Measurements from ENCODE around the gene CHD6.

CHD6 gene

GRCh38 chr20:41494451-41494850 is 123.7 kb downstream of the CHD6 start:
- Histone ChIP-seq H3K4me3 (replicated peaks; ENCODE audit: insufficient read depth, low read length) (no peak overlapping the region), H3K27ac (replicated peaks) (no peak overlapping the region), H3K27me3 (ENCODE audit: insufficient read depth, poor library complexity, severe bottlenecking) (no peaks in the 10 kb centered on the region)
- no peak for DNase-seq (ENCODE audit: low read depth in 1 of 2, low spot score in 1 of 2)
- TF ChIP-seq REST (IDR thresholded peaks at IDR 0.05; ENCODE audit: insufficient replicate concordance, low read depth), result no peak
- TF ChIP-seq POLR2AphosphoS5 (IDR thresholded peaks at IDR 0.05; ENCODE audit: low read depth), result no peak
- no peak for TF ChIP-seq CTCF (IDR thresholded peaks at IDR 0.05; ENCODE audit: insufficient read depth, low read length)
- no peak for TF ChIP-seq GABPA (IDR thresholded peaks at IDR 0.05; ENCODE audit: low read depth)
- TF ChIP-seq SPI1 (IDR thresholded peaks at IDR 0.05; ENCODE audit: borderline replicate concordance, low read depth), result no peak

GRCh38 chr20:41483553-41483930 is 134.6 kb downstream of the CHD6 start:
- TF ChIP-seq POLR2AphosphoS5 (IDR thresholded peaks at IDR 0.05; ENCODE audit: low read depth) (no peak), GABPA (IDR thresholded peaks at IDR 0.05; ENCODE audit: low read depth) (no peak), REST (IDR thresholded peaks at IDR 0.05; ENCODE audit: insufficient replicate concordance, low read depth) (no peak), SPI1 (IDR thresholded peaks at IDR 0.05; ENCODE audit: borderline replicate concordance, low read depth) (no peak), CTCF (IDR thresholded peaks at IDR 0.05; ENCODE audit: insufficient read depth, low read length) (no peak)

GRCh38 chr20:41482647-41483552 is 135.3 kb downstream of the CHD6 start:
- no peak overlapping the region for H3K4me3 ChIP-seq (replicated peaks; ENCODE audit: insufficient read depth, low read length)
- no peak for TF ChIP-seq POLR2AphosphoS5 (IDR thresholded peaks at IDR 0.05; ENCODE audit: low read depth)
- no peaks in the 10 kb centered on the region for H3K27me3 ChIP-seq (ENCODE audit: insufficient read depth, poor library complexity, severe bottlenecking)
- no peak for DNase-seq (ENCODE audit: low read depth in 1 of 2, low spot score in 1 of 2)
- no peak overlapping the region for H3K27ac ChIP-seq (replicated peaks)

More at GRCh38 chr20:41483553-41483930, 134.6 kb downstream of the CHD6 start:
- H3K4me3 ChIP-seq (replicated peaks; ENCODE audit: insufficient read depth, low read length), result no peak overlapping the region
- H3K27me3 ChIP-seq (ENCODE audit: insufficient read depth, poor library complexity, severe bottlenecking), result no peaks in the 10 kb centered on the region
- no peak overlapping the region for H3K27ac ChIP-seq (replicated peaks)
- no peak for DNase-seq (ENCODE audit: low read depth in 1 of 2, low spot score in 1 of 2)

- TF ChIP-seq POLR2AphosphoS5 (IDR thresholded peaks at IDR 0.05; ENCODE audit: low read depth), result no peak
- TF ChIP-seq GABPA (IDR thresholded peaks at IDR 0.05; ENCODE audit: low read depth), result peak; percentile 45; the same call in 1 of the 2 replicates
- no peak for TF ChIP-seq REST (IDR thresholded peaks at IDR 0.05; ENCODE audit: insufficient replicate concordance, low read depth)
- TF ChIP-seq CTCF (IDR thresholded peaks at IDR 0.05; ENCODE audit: insufficient read depth, low read length), result no peak
- peak; percentile 73; the same call in 1 of the 2 replicates for TF ChIP-seq SPI1 (IDR thresholded peaks at IDR 0.05; ENCODE audit: borderline replicate concordance, low read depth)
- H3K27ac ChIP-seq (replicated peaks), result peak overlapping the region; percentile 38
- no peak overlapping the region for H3K4me3 ChIP-seq (replicated peaks; ENCODE audit: insufficient read depth, low read length)
- H3K27me3 ChIP-seq (ENCODE audit: insufficient read depth, poor library complexity, severe bottlenecking), result no peaks in the 10 kb centered on the region
- DNase-seq (ENCODE audit: low read depth in 1 of 2, low spot score in 1 of 2), result peak; percentile 5 to 68
Observed at GRCh38 chr20:41480054-41480770, 138.0 kb downstream of the CHD6 start.
